Lower lobe of right lung (tissue), 2 donors: ENCODE data around the gene MSRB1. TPM values are rescaled to one million over a fixed set of nuclear protein-coding genes. Genes with fewer than 3 reads are reported as not detected.
"Not testable (repeated sequence)": the region's sequence is repeated elsewhere in the genome, so short reads cannot be mapped to it uniquely, and the experiment has no call there.

ENCODE experiments used
- ATAC-seq, 2 donors: fragments of 200-7000 bp; cut with Tn5 transposase; one replicate each; pipeline ENCODE4 v1.9.1; 2020 to 2022; ENCODE audit warnings: mild to moderate bottlenecking in 2 of 2, moderate library complexity in 2 of 2
- DNase-seq: peaks from one replicate; pipeline ENCODE4 v3.0.0-alpha.2; 2020
- H3K27ac ChIP-seq: fragments of 200-600 bp; one replicate; pipeline ENCODE4 v1.8.0; 2022
- H3K27me3 ChIP-seq: fragments of 200-600 bp; one replicate; pipeline ENCODE4 v1.8.0; 2022; ENCODE audit warnings: low read depth
- H3K36me3 ChIP-seq: fragments of 200-600 bp; one replicate; pipeline ENCODE4 v1.8.0; 2022; ENCODE audit warnings: mild to moderate bottlenecking
- H3K4me1 ChIP-seq: fragments of 200-600 bp; one replicate; pipeline ENCODE4 v1.8.0; 2022
- H3K4me3 ChIP-seq: fragments of 200-600 bp; one replicate; pipeline ENCODE4 v1.8.0; 2022; ENCODE audit warnings: mild to moderate bottlenecking
- H3K9me3 ChIP-seq: fragments of 200-600 bp; one replicate; pipeline ENCODE4 v1.8.0; 2022
- intact Hi-C: fragments of 100-400 bp; cut with DNase I; formaldehyde crosslinking; loops from one replicate; pipeline ENCODE4 v1.11.0; 2022
- total RNA-seq: library from RNA; stranded (reverse); fragmentation: NEBNext Ultra II Directional; extraction: Animal tissue kit (Norgen Biotek cat#: 25700); gene quantifications from one replicate; pipeline ENCODE4 v1.2.1, GENCODE V29; 2021
- TF ChIP-seq, protein P1 (sequence below): fragments of 200-600 bp; IDR thresholded peaks from one replicate; pipeline ENCODE4 v1.8.0; 2022; ENCODE audit warnings: antibody characterized with exemption, mild to moderate bottlenecking
- donor health status: DM: no; HTN: yes; CAD: no; lungs with severe emphysema.

MSRB1 gene
- total RNA-seq, 1 donor from 2014 or later: 35.1 TPM

DNA sequence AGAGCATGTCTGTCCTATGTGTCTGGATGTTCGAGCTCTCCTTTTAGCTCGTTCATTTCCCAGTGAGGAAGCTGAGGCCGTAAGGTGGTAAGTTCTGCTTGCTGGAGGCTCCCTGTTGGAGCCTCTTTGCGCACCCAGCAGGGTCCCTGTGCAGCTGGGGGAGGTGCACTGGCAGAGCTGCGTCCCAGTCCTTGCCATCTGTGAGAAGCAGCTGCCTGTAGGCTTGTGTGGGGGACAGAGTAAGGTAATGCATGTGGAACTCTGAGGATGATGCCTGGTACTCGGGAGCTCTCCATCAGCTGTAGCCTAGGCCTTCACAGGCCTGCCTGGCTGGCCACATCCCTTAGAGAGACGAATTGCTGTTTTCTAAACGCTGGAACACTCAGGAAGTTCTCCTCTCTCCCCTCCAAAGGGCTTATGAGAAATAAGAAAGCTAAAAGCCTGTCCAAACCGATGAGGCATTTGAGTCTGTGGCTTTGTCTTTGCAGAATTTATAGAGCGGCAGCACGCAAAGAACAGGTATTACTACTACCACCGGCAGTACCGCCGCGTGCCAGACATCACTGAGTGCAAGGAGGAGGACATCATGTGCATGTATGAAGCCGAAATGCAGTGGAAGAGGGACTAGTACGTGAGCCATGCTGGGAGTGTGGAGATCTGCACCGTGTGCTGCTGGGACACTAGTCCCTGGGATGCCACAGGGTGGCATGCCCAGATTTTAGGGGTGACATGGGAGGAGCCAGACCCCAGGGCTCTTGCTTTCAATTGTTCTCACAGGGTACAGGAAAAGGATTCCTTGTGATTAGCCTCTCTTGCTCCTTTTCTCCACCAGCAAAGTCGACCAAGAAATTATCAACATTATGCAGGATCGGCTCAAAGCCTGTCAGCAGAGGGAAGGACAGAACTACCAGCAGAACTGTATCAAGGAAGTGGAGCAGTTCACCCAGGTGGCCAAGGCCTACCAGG, 17.9 kb upstream of the MSRB1 start:
- Histone ChIP-seq H3K27me3 (no peaks in the 10 kb centered on the region), H3K27ac (peak overlapping the region; percentile 18), H3K4me1 (peaks cover 43% of the 10 kb centered on the region), H3K9me3 (no peaks in the 10 kb centered on the region), H3K4me3 (peak overlapping the region; percentile 96), H3K36me3 (peaks cover 26% of the 10 kb centered on the region)
- intact Hi-C loops: no loop called here
- TF ChIP-seq, protein P1, sequence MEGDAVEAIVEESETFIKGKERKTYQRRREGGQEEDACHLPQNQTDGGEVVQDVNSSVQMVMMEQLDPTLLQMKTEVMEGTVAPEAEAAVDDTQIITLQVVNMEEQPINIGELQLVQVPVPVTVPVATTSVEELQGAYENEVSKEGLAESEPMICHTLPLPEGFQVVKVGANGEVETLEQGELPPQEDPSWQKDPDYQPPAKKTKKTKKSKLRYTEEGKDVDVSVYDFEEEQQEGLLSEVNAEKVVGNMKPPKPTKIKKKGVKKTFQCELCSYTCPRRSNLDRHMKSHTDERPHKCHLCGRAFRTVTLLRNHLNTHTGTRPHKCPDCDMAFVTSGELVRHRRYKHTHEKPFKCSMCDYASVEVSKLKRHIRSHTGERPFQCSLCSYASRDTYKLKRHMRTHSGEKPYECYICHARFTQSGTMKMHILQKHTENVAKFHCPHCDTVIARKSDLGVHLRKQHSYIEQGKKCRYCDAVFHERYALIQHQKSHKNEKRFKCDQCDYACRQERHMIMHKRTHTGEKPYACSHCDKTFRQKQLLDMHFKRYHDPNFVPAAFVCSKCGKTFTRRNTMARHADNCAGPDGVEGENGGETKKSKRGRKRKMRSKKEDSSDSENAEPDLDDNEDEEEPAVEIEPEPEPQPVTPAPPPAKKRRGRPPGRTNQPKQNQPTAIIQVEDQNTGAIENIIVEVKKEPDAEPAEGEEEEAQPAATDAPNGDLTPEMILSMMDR: no peak
- DNase-seq: peak; percentile 39
- ATAC-seq: no peak

DNA sequence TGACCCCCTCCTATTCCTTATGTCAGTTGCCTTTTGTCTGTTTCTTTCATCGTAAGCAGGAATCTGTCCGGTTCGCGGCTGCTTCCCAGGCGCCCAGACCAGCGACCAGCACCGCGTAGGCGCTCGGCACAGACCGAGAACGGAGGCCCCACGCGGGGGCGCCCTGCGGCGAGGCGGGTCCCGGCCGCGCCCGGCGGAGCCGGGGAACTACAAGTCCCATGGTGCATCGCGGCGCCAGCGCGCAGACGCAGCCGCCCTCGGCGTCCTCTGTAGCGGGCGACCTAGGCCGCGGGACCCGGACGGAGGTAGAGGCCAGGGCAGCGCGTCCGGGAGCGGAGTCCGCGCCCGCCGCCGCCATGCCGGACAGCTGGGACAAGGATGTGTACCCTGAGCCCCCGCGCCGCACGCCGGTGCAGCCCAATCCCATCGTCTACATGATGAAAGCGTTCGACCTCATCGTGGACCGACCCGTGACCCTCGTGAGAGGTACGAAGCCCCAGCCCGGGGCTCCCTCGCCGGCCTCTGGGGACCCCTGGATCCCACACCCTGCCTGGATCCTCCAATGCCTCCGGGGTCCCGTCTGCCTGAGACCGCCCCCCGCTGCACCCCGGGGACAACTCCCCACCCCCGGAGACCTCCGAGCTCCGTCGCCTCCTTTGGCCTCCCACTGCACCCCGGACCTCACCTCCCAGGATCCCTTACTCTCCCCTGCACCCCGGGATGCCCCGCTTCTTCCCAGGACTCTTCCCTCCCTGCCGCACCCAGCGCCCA, 16.5 kb upstream of the MSRB1 start, which contains the start of gene NDUFB10:
Gene NDUFB10 (plus strand): TSS at position 270 of the 771 bp plus-strand sequence. CDS start 87 bp downstream, at position 357.
- ATAC-seq (peak; percentile 96 to 97), DNase-seq (peak; percentile 95)
- Histone ChIP-seq H3K27me3 (no peaks in the 10 kb centered on the region), H3K27ac (peak within 1 kb of the TSS; percentile 92), H3K36me3 (peaks cover 26% of the 10 kb centered on the region), H3K9me3 (no peaks in the 10 kb centered on the region), H3K4me3 (peak within 1 kb of the TSS; percentile 96), H3K4me1 (peaks cover 35% of the 10 kb centered on the region)
- intact Hi-C loops: no loop called here
- TF ChIP-seq, protein P1: peak; percentile 81

DNA sequence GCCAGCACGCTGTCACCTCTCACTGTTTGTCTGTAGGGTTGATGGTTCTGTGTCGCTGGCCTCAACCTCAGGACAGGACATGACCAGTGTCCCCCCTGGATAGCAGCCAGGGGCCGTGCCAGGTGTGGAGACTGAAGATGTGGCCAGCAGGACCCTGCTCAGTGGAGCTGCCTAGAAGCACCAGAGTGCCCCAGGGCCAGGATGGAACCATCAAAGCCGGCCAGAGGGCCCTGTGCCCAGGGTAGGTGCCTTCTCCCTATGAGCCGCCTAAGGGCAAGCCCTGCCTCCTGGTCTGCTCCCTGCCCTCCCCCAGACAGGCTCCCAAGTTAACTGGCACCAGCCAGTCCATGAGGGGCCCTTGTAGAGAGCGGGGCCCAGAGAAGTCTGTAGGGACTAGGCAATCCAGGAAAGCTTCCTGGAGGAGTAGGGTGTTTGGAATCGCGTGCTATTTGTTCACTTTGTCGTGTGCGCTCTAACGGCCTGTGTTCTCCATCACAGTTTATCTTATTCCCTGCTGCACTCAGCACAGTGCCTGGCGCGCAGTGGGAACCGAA, 15.8 kb upstream of the MSRB1 start:
- H3K4me1 ChIP-seq: peaks cover 32% of the 10 kb centered on the region
- TF ChIP-seq, protein P1: no peak
- intact Hi-C loops: no loop called here
- H3K36me3 ChIP-seq: peaks cover 26% of the 10 kb centered on the region
- H3K27me3 ChIP-seq: no peaks in the 10 kb centered on the region
- no peaks in the 10 kb centered on the region for H3K9me3 ChIP-seq
- H3K4me3 ChIP-seq: peak overlapping the region; percentile 96
- DNase-seq (peak; percentile 56), ATAC-seq (peak; percentile 4 to 18)
- peak overlapping the region; percentile 92 for H3K27ac ChIP-seq

DNA sequence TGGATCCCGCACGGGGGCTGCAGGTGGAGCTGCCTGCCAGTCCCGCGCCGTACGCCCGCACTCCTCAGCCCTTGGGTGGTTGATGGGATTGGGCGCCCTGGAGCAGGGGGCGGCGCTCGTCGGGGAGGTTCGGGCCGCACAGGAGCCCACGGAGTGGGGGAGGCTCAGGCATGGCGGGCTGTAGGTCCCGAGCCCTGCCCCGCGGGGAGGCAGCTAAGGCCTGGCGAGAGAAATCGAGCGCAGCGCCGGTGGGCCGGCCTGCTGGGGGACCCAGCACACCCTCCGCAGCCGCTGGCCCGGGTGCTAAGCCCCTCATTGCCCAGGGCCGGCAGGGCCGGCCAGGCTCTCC, 15.1 kb upstream of the MSRB1 start:
- intact Hi-C loops, H3K27me3 ChIP-seq, ATAC-seq, H3K9me3 ChIP-seq, H3K27ac ChIP-seq, H3K4me3 ChIP-seq: not testable (repeated sequence)
- DNase-seq: peak; percentile 42
- peaks cover 22% of the 10 kb centered on the region for H3K36me3 ChIP-seq
- H3K4me1 ChIP-seq: peaks cover 25% of the 10 kb centered on the region

DNA sequence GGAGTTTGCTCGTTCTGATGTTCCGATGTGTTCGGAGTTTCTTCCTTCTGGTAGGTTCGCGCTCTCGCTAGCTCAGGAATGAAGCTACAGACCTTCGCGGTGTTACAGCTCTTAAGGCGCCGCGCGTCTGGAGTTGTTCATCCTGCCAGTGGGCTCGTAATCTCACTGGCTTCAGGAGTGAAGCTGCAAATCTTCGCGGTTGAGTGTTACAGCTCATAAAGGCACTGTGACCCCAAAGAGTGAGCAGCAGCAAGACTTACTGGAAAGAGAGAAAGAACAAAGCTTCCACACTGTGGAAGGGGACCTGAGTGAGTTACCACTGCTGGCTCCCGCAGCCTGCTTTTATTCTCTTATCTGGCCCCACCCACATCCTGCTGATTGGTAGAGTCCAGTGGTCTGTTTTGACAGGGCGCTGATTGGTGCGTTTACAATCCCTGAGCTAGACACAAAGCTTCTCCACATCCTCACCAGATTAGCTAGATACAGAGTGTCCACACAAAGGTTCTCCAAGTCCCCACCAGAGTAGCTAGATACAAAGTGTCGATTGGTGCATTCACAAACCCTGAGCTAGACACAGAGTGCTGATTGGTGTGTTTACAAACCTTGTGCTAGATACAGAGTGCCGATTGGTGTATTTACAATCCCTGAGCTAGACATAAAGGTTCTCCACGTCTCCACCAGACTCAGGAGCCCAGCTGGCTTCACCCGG, 14.6 kb upstream of the MSRB1 start:
- Histone ChIP-seq H3K36me3 (peaks cover 17% of the 10 kb centered on the region), H3K4me1 (peaks cover 21% of the 10 kb centered on the region)
- DNase-seq, H3K9me3 ChIP-seq, intact Hi-C loops, ATAC-seq, H3K27ac ChIP-seq, H3K27me3 ChIP-seq, H3K4me3 ChIP-seq: not testable (repeated sequence)

DNA sequence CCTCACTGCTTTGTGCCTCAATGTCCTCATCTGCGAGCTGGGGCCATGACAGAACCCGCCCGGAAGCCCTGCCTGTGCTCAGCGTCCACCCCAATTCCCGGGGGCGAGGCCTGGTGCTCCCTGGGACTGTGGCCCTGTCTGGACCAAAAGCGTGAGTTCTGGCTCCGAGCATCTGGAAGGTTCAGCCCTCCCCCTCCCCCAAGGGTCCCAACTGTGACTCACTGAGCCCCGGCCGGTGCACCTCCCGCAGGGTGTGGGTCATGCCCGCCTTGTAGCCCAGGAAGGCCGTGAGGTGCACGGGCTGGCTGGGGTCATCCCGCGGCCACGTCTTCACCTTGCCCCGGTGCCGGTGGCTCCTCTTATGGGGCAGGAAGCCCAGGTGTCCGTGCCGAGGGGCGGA, 10.7 kb upstream of the MSRB1 start:
- no peaks in the 10 kb centered on the region for H3K27me3 ChIP-seq
- no peak overlapping the region for H3K27ac ChIP-seq
- intact Hi-C loops: no loop called here
- TF ChIP-seq, protein P1: no peak
- peaks cover 1% of the 10 kb centered on the region for H3K4me1 ChIP-seq
- peak in 1 of 2 donors; percentile 11 for ATAC-seq
- DNase-seq: peak; percentile 43
- H3K36me3 ChIP-seq: no peaks in the 10 kb centered on the region
- H3K4me3 ChIP-seq: no peak overlapping the region
- no peaks in the 10 kb centered on the region for H3K9me3 ChIP-seq
